Astrocyte (in vitro differentiated cells and primary cell): Measurements from ENCODE around the gene IRAK1.

Experiments
- CTCF ChIP-seq: IDR thresholded peaks from 2 replicates; pipeline ENCODE4 v1.5.1; 2011; ENCODE audit warnings: low read depth, mild to moderate bottlenecking, inconsistent platforms, low read length, moderate library complexity; ENCODE audit not compliant: insufficient read depth
- EZH2 ChIP-seq: IDR thresholded peaks from 2 replicates; pipeline ENCODE4 v1.6.1; 2012; ENCODE audit warnings: mild to moderate bottlenecking, low read length, inconsistent platforms; ENCODE audit not compliant: insufficient read depth

GRCh38 chrX:154016366-154017076, 3.2 kb downstream of the IRAK1 start:
- TF ChIP-seq CTCF (no peak), EZH2 (no peak)
